SK-N-MC (cell line): ENCODE data around the gene INSC.

Experiments
- DNase-seq: peaks from one replicate; pipeline ENCODE4 v3.0.0-alpha.2; 2011; ENCODE audit warnings: low read depth, low spot score
- H3K27ac ChIP-seq: fragments of 200-600 bp; sonication (generic); 2 replicates; pipeline ENCODE4 v1.5.1; 2016; ENCODE audit warnings: mixed run types
- H3K36me3 ChIP-seq: fragments of 200-600 bp; sonication (generic); 2 replicates; pipeline ENCODE4 v1.6.1; 2017; ENCODE audit warnings: antibody characterized with exemption, low read length, mixed read lengths; ENCODE audit not compliant: insufficient read depth
- H3K4me3 ChIP-seq: fragments of 200-600 bp; sonication (generic); 2 replicates; pipeline ENCODE4 v1.5.1; 2016
- H3K9ac ChIP-seq: fragments of 200-600 bp; sonication (generic); 2 replicates; pipeline ENCODE4 v1.8.0; 2017; ENCODE audit warnings: mixed run types, mixed read lengths; ENCODE audit not compliant: insufficient read length
- H3K9me3 ChIP-seq: fragments of 200-600 bp; sonication (generic); 2 replicates; pipeline ENCODE4 v1.6.1; 2017; ENCODE audit warnings: low read depth, mild to moderate bottlenecking, antibody characterized with exemption, low read length, moderate library complexity, mixed read lengths
- EZH2 ChIP-seq: fragments of 200-600 bp; sonication (generic); IDR thresholded peaks from one replicate; pipeline ENCODE4 v1.6.1; 2017; ENCODE audit warnings: antibody characterized with exemption
- FOXP2 ChIP-seq: optimal IDR thresholded peaks from 2 replicates; pipeline ENCODE3; 2011; ENCODE audit warnings: mild to moderate bottlenecking, moderate library complexity; ENCODE audit not compliant: insufficient read depth; ENCODE audit errors: extremely low read length, control extremely low read depth
- POLR2AphosphoS5 ChIP-seq: IDR thresholded peaks from 2 replicates; pipeline ENCODE4 v1.6.1; 2012; ENCODE audit warnings: mild to moderate bottlenecking, low read depth, low read length, borderline replicate concordance

INSC gene

DNA sequence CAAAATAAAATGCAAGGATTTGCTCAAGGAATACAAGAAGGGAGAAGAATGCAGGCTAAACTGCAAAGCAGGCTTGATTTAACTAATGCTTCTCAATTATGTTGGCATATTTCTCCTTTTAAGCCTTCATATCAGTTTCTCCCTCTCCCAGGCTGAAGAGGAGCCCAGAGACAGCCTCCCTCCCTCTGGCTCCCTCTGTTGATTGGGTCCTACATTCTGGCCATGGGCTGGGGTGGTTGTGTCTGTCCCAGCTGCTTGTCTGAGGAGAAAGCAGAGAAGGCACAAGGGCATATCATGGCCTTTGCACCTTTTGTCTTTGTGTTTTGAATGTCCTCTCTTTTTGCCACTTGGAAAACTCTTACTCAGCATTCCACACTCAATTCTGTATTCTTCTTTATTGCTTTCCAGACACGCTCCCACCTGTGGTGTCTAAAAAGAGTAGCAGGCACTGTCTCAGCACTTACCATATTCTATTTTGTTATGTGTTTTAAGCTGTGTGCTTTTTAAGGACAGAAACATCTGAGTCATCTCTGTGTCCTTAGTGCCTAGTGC, 77.4 kb downstream of the INSC start:
- H3K36me3 ChIP-seq = no peaks in the 10 kb centered on the region

GRCh38 chr11:15194671-15195415, 80.1 kb downstream of the INSC start:
- H3K9ac ChIP-seq = no peak overlapping the region
- no peak for TF ChIP-seq EZH2
- no peak for TF ChIP-seq FOXP2
- TF ChIP-seq POLR2AphosphoS5 = no peak
- no peak overlapping the region for H3K4me3 ChIP-seq
- no peak overlapping the region for H3K27ac ChIP-seq
- no peak for DNase-seq
- H3K36me3 ChIP-seq = no peaks in the 10 kb centered on the region
- no peaks in the 10 kb centered on the region for H3K9me3 ChIP-seq

More for the DNA sequence above, 77.4 kb downstream of the INSC start:
- TF ChIP-seq FOXP2 (no peak), POLR2AphosphoS5 (no peak), EZH2 (no peak)
- no peak overlapping the region for H3K27ac ChIP-seq
- no peak for DNase-seq
- no peak overlapping the region for H3K4me3 ChIP-seq
- H3K9ac ChIP-seq = no peak overlapping the region
- no peaks in the 10 kb centered on the region for H3K9me3 ChIP-seq

GRCh38 chr11:15195454-15196200, 80.9 kb downstream of the INSC start:
- TF ChIP-seq FOXP2 = no peak
- TF ChIP-seq EZH2 = no peak
- TF ChIP-seq POLR2AphosphoS5 = no peak
- H3K36me3 ChIP-seq = no peaks in the 10 kb centered on the region
- H3K9ac ChIP-seq = no peak overlapping the region
- no peak overlapping the region for H3K27ac ChIP-seq
- H3K9me3 ChIP-seq = no peaks in the 10 kb centered on the region
- no peak for DNase-seq
- no peak overlapping the region for H3K4me3 ChIP-seq

- Histone ChIP-seq H3K9ac (no peak overlapping the region), H3K36me3 (no peaks in the 10 kb centered on the region), H3K9me3 (no peaks in the 10 kb centered on the region), H3K4me3 (no peak overlapping the region), H3K27ac (no peak overlapping the region)
- TF ChIP-seq EZH2 = no peak
- DNase-seq = no peak
These were observed 82.0 kb downstream of the INSC start for GRCh38 chr11:15196704-15197103.

DNA sequence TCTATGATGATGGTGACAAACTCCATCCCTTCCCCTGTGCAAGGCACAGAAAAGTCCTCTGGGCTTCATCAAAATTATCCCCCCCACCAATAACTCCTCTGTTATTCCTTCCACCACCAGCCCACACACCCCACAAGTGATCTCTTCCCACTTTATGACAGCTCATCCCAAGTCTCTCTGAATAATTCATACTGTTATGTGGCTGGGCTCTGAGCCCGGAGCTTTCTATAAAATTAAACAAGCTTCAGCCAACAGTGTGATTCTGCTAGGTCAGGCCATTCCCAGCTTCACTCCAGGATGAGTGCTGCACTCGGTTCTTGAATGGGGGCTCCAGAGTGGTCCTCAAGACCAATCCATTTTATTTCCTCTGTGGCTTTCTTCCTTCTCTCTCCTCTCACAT, 83.0 kb downstream of the INSC start:
- TF ChIP-seq POLR2AphosphoS5 (no peak), EZH2 (no peak), FOXP2 (no peak)
- no peaks in the 10 kb centered on the region for H3K36me3 ChIP-seq
- no peak overlapping the region for H3K9ac ChIP-seq
- no peak overlapping the region for H3K4me3 ChIP-seq
- DNase-seq = no peak
- H3K27ac ChIP-seq = no peak overlapping the region
- H3K9me3 ChIP-seq = no peaks in the 10 kb centered on the region

DNA sequence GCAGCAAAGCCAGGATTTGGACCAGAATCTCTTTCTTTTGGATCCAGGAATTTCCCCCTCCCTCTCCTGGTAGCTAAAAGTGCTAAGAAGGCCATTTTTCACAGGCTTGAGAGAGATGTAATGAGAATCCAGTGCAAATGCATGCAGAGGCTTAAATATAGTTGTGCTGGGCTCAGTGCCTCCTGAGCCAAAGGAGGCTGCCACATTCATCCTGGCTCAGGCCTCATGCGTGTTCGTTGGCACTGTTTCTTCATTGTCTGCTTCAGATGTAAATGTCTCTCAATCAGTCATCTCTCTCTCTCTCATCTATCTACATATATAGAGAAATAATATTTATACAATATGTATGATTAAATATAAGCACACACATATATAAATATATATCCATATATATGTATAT, 83.6 kb downstream of the INSC start:
- H3K4me3 ChIP-seq = no peak overlapping the region
- no peaks in the 10 kb centered on the region for H3K36me3 ChIP-seq
- no peaks in the 10 kb centered on the region for H3K9me3 ChIP-seq
- H3K9ac ChIP-seq = no peak overlapping the region
- no peak overlapping the region for H3K27ac ChIP-seq
- TF ChIP-seq POLR2AphosphoS5 (no peak), FOXP2 (no peak), EZH2 (no peak)
- DNase-seq = no peak

DNA sequence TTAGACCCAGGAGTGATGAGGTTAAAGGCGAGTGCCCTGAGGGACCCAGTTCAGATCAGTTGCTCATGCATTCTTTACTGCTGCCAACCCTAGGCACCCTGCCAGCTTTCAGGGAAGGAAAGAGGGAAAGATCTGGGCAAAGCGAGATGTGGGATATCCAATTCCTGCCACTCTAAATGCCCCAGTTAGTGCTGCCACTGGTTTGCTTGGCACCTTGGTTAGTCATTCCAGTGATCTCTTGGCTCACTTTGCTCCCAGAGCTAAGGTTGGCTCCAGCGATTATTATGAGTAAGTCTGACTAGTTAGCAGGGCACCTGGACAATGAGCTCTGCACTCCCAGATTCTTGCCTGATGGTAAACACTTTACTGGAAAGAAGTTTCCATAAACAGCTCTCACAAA, 85.0 kb downstream of the INSC start:
- no peak for DNase-seq
- Histone ChIP-seq H3K36me3 (no peaks in the 10 kb centered on the region), H3K9ac (no peak overlapping the region), H3K27ac (no peak overlapping the region), H3K9me3 (no peaks in the 10 kb centered on the region), H3K4me3 (no peak overlapping the region)
- TF ChIP-seq POLR2AphosphoS5 (no peak), FOXP2 (no peak), EZH2 (no peak)

DNA sequence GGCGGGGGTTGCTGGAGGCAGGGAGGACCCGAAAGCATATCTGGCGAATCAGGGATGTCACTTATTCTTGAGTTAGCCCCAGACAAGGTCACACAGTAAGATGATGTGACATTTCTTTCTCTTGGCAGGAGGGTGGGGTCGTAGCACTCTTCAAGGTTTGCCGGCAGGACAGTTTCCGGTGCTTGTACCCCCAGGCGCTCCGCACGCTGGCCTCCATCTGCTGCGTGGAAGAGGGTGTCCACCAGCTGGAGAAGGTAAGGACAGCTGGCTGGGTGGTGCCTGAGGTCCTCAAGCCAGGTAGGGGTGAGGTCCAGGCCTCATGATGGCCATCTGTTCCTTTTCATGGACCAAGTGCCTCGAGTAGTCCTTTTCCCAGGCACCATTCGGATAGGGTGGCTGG, 86.0 kb downstream of the INSC start:
- Histone ChIP-seq H3K36me3 (no peaks in the 10 kb centered on the region), H3K27ac (no peak overlapping the region), H3K9ac (no peak overlapping the region), H3K9me3 (no peaks in the 10 kb centered on the region), H3K4me3 (no peak overlapping the region)
- TF ChIP-seq FOXP2 (no peak), EZH2 (no peak), POLR2AphosphoS5 (no peak)
- DNase-seq = no peak

DNA sequence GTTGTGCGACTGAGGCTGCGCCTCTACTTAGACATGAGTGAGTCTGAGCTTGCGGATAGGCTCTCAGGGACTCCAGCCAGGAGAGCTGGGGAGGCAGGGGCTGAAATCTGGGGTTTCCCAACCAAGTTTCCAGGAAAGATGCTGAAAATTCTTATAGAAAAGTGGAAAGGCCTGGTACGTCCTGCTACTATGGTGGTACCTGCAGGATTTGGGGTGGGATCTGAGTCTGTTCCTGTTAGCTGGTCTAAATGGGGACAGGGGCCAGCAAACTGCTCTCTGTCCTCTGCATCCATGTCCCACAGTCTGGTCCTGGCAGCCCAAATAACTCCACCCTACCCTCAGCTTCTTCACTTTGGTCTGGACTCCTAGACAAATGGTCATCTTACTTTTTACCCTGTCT, 86.9 kb downstream of the INSC start:
- no peaks in the 10 kb centered on the region for H3K9me3 ChIP-seq
- no peak for TF ChIP-seq FOXP2
- no peak for TF ChIP-seq EZH2
- TF ChIP-seq POLR2AphosphoS5 = no peak
- H3K4me3 ChIP-seq = no peak overlapping the region
- H3K9ac ChIP-seq = no peak overlapping the region
- H3K27ac ChIP-seq = no peak overlapping the region
- DNase-seq = no peak
- no peaks in the 10 kb centered on the region for H3K36me3 ChIP-seq
